Esophagus (tissue), 2 donors: ENCODE data around the gene VAC14. TPM values are rescaled to one million over a fixed set of nuclear protein-coding genes. Genes with fewer than 3 reads are reported as not detected.

Source experiments
- H3K27ac ChIP-seq, 2 donors: one replicate each; pipeline ENCODE4 v1.5.1; 2013; ENCODE audit warnings: low read depth in 2 of 2, mild to moderate bottlenecking in 2 of 2, inconsistent platforms in 1 of 2, low read length in 1 of 2, moderate library complexity in 1 of 2
- H3K27me3 ChIP-seq, 2 donors: one replicate each; pipeline ENCODE4 v1.6.1; 2013; ENCODE audit warnings: low read length in 2 of 2, control low read depth in 1 of 2, mild to moderate bottlenecking in 1 of 2; ENCODE audit not compliant: insufficient read depth in 2 of 2, control insufficient read depth in 1 of 2
- H3K36me3 ChIP-seq, 2 donors: one replicate each; pipeline ENCODE4 v1.6.1; 2013; ENCODE audit warnings: low read length in 1 of 2; ENCODE audit not compliant: control insufficient read depth in 2 of 2, insufficient read depth in 2 of 2
- H3K4me1 ChIP-seq, 2 donors: one replicate each; pipeline ENCODE4 v1.6.1; 2013; ENCODE audit warnings: low read length in 1 of 2; ENCODE audit not compliant: control insufficient read depth in 2 of 2, insufficient read depth in 2 of 2
- H3K4me3 ChIP-seq, 2 donors: one replicate each; pipeline ENCODE4 v1.5.1; 2013; ENCODE audit warnings: low read length in 2 of 2, mild to moderate bottlenecking in 2 of 2, low read depth in 1 of 2, moderate library complexity in 1 of 2
- H3K9me3 ChIP-seq, 2 donors: one replicate each; pipeline ENCODE4 v1.6.1; 2013; ENCODE audit warnings: mild to moderate bottlenecking in 2 of 2, low read depth in 1 of 2, low read length in 1 of 2, moderate library complexity in 1 of 2; ENCODE audit not compliant: control insufficient read depth in 2 of 2, insufficient read depth in 1 of 2
- WGBS, 2 donors: extraction: QIAGEN DNeasy Blood & Tissue Kit; methylation state at CpG; one replicate each; pipeline ENCODE4 v1.1.7; 2013; 5-methylcytosine and 5-hydroxymethylcytosine counted together
- polyA plus RNA-seq, 2 donors: library from polyadenylated mRNA; stranded (reverse); fragments of 200-250 nt; gene quantifications; one replicate each; pipeline ENCODE4 v1.2.3, GENCODE V29; 2013
- donor health status: healthy with polysubstance abuse.
- donor health status: Bipolar disorder and iron deficiency.

The VAC14 gene
- polyA plus RNA-seq, 2 donors, result 24.8 to 31.3 TPM

GRCh38 chr16:70682239-70683145, 118.5 kb downstream of the VAC14 start:
- Histone ChIP-seq H3K27ac (peak overlapping the region; percentile 51 to 63), H3K27me3 (no peaks in the 10 kb centered on the region), H3K4me3 (no peak overlapping the region), H3K9me3 (no peaks in the 10 kb centered on the region), H3K4me1 (peaks cover 19 to 49% of the 10 kb centered on the region in 2 donors), H3K36me3 (peaks cover 4 to 34% of the 10 kb centered on the region in 2 donors)
- 50 to 65% methylated on average over 14 of the region's 14 CpGs for WGBS, 2 donors

DNA sequence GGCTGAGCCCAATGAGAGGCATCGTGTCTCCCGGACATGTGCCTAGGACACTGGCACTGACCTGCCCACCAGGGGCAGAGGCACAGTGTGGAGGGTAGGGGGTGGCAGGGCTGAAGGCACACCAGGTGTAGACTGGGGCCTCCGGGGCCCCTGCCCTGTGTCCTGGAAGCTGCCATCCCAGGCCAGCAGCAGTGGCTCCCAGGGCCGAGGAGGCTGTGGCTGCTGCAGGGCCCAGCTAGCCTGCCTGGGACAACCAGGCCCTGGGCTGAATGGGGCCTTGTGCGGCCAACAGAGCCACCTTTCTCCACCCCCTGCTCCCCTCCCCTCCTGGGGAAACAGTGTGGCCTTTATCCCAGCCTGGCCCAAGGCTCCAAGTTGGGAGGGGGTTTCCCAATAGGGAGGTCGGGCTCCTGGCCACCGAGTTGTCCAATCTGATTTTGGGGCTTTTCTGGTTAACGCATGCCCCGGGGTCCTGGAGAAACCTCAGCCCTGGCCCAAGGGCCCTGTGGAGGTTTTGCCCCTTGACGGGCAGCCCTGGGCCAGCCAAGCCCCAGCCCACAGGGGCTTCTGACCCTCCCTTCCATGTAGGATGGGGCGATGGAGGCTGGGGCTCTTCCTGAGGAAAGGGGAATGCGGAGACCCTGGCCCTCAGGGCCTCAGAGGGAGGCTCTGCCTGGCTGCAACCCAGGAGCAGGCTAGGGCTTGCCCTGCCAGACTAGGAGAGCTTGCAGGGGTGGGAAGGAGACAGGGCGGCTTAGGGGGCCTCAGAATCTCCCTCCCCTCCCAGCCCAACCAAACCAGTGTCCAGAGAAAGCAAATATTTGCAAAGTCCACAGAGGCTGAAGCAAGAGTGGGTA, 119.3 kb downstream of the VAC14 start:
- peaks cover 4 to 42% of the 10 kb centered on the region in 2 donors for H3K36me3 ChIP-seq
- peak overlapping the region; percentile 51 to 63 for H3K27ac ChIP-seq
- H3K9me3 ChIP-seq, result no peaks in the 10 kb centered on the region
- no peak overlapping the region for H3K4me3 ChIP-seq
- no peaks in the 10 kb centered on the region for H3K27me3 ChIP-seq
- peaks cover 19 to 44% of the 10 kb centered on the region in 2 donors for H3K4me1 ChIP-seq
- 40 to 46% methylated on average over 13 of the region's 13 CpGs for whole genome bisulfite sequencing, 2 donors

DNA sequence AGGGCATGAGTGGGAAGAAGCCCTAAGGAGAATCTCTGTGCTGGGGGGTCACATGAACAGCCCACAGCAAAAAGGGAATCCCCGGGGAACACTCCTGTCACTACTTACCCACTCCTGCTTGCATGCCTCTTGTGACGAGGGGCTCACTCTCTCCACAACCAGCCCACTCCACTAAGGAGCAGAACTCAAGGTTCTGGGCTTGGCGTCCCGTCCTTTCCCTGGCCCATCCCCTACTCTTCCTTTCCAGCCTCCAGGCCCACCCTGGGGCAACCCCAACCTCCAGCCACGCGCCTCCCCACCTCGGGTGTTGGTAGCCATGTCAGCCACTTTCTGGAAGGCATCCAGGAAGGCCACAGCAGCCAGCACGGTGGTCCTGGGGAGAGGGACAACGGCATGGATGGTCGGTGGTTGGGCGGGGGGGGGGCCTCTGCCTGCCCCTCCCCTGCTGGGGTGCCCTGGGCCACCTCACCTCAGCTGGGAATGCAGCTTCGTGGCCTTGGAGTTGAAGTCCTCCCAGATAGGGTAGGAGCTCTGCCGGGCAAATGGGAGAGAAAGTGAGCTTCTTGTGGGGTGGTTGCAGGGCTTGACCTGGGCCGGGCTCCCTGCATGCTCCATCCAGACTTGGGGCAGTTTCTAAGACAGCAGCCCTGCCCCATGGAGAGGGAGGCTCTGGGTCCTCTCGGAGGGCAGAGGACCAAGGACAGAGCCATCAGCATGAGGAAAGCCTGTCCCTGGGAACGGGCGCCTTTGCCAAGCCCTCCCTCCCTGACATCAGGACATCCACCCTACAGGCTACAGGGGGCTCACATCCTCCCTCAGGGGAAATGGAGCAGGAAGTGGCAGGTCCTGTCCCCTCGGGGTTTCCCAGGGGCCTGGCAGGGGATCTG, 120.2 kb downstream of the VAC14 start:
- peaks cover 13 to 41% of the 10 kb centered on the region in 2 donors for H3K4me1 ChIP-seq
- 59 to 64% methylated on average over 18 of the region's 18 CpGs for WGBS, 2 donors
- peak overlapping the region; percentile 10 to 55 for H3K27ac ChIP-seq
- H3K27me3 ChIP-seq, result no peaks in the 10 kb centered on the region
- H3K36me3 ChIP-seq, result peaks cover 4 to 47% of the 10 kb centered on the region in 2 donors
- H3K9me3 ChIP-seq, result no peaks in the 10 kb centered on the region
- H3K4me3 ChIP-seq, result no peak overlapping the region

DNA sequence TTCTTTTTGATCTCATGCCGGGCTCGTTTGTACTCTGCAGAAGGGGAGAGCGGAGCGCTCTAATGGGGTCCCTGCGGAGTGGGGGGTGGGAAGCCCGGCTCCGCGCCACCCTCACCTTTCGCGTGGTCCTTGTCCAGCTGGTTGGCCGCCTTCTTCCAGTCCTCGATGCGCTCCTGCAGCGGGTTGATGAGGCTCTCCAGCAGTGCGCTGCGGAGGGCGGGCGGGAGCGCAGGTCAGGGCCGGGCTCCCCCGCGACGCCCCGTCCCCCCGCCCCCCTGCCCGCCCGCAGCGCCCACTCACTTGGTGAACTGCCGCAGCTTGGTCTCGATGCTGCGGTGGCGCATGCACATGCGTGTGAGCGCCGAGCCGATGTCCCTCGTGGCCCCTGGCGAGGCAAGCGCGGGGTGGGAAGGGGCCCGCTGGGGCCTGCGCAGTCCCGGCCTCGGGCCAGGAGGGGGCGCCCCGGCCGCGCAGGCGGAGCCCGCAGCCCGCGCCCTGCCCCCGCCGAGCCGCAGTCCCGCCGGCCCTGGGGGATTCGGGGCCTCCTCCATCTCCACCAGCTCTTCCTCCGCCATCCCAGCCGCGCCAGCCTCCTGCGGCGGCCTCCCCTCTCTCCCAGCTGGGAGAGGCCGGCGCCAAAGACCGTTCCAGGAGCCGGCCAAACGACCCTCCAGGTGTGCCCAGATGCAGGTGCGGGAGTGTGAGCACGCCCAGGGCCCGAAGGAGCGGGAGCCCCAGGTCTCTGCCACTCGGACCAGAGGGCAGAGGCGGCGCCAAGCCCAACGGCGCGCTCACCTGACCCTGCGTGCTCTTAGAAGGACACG, 121.1 kb downstream of the VAC14 start:
- peaks cover 4 to 49% of the 10 kb centered on the region in 2 donors for H3K36me3 ChIP-seq
- no peaks in the 10 kb centered on the region for H3K27me3 ChIP-seq
- peak overlapping the region; percentile 28 to 55 for H3K27ac ChIP-seq
- no peak overlapping the region for H3K4me3 ChIP-seq
- peaks cover 13 to 41% of the 10 kb centered on the region in 2 donors for H3K4me1 ChIP-seq
- WGBS, 2 donors, result 72% methylated on average over 60 to 80 of the region's 80 CpGs
- H3K9me3 ChIP-seq, result no peaks in the 10 kb centered on the region

GRCh38 chr16:70678898-70679670, 121.9 kb downstream of the VAC14 start:
- 85 to 90% methylated on average over 26 to 31 of the region's 31 CpGs for WGBS, 2 donors

DNA sequence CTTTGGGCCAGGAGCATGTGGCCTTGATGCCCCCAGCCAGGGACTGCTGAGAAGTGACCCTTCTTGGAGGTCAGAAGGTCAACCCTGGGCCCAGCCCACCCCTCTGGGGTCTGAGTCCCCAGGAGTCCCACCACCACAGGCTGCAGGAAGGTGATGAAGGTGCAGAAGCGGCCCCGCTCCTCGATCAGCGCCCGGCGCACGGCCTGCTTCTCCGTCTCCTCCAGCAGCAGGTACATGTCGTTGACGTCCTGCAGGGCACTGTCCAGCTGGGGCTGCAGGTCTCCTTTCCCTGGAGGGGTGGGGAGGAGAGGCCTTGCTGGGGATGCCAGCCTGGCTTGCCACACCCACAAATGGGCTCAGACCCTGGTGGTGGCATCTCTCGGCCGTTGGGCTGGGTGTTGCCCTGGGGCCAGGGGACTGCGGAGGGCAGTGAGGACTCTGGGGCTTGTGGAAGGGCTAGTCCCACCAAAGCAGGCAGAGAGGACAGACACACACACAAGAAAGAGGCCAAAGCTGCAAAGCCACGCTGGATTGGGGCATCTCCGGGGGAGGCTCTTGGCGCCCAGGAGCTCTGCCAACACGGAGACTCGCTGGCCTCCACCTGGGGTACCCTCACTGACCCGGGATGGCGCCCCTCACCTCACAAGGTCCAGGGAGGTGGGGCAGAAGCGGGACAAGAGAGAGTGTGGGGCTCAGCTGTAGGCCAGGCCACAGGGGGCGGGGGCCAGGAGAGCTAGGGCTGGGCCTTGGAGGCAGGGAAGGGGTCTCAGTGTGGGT, 122.6 kb downstream of the VAC14 start:
- Histone ChIP-seq H3K9me3 (no peaks in the 10 kb centered on the region), H3K4me3 (no peak overlapping the region), H3K36me3 (peaks cover 4 to 57% of the 10 kb centered on the region in 2 donors), H3K4me1 (peaks cover 3 to 28% of the 10 kb centered on the region in 2 donors), H3K27ac (no peak overlapping the region), H3K27me3 (no peaks in the 10 kb centered on the region)
- 84 to 90% methylated on average over 22 of the region's 22 CpGs for WGBS, 2 donors

More at GRCh38 chr16:70678898-70679670, 121.9 kb downstream of the VAC14 start:
- peaks cover 4 to 57% of the 10 kb centered on the region in 2 donors for H3K36me3 ChIP-seq
- H3K4me1 ChIP-seq, result peaks cover 9 to 36% of the 10 kb centered on the region in 2 donors
- no peak overlapping the region for H3K4me3 ChIP-seq
- no peaks in the 10 kb centered on the region for H3K27me3 ChIP-seq
- H3K27ac ChIP-seq, result peak overlapping the region in 1 of 2 donors; percentile 5
- H3K9me3 ChIP-seq, result no peaks in the 10 kb centered on the region

DNA sequence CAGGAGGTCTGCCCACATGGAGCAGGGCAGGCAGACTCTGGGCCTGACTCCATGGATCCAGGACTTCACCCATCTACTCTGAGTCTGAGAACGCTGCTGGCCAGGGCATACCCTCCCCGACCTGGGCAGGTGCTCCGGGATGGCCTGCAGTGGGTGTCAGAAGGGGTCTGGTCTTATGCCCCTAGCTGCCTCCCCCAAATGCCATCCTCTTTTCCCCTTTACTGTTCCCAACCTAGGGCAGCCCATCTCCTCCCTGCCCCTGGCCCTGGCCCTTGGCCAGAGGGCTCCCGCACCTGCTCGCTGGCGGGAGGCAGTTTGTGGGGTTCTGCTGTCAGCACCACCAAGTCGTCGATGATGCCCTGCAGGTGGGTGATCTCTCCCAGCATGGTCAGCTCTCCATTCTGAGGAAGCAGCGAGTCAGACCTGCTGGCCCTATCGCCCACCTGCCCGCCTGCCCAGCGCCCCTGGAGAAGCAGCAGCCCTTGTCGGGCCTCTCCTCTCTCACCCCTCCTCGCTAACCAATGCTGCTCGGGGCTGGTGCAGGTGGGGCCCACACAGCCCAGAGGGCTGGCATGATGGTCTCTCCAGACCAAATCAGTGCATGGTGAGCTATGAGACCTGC, 123.3 kb downstream of the VAC14 start:
- Histone ChIP-seq H3K36me3 (peaks cover 4 to 55% of the 10 kb centered on the region in 2 donors), H3K27ac (no peak overlapping the region), H3K27me3 (no peaks in the 10 kb centered on the region), H3K9me3 (no peaks in the 10 kb centered on the region), H3K4me1 (peaks cover 0 to 21% of the 10 kb centered on the region in 2 donors), H3K4me3 (no peak overlapping the region)
- WGBS, 2 donors, result 89 to 91% methylated on average over 15 of the region's 15 CpGs
